Measurements from ENCODE around the gene RUNX1.

The RUNX1 gene

DNA sequence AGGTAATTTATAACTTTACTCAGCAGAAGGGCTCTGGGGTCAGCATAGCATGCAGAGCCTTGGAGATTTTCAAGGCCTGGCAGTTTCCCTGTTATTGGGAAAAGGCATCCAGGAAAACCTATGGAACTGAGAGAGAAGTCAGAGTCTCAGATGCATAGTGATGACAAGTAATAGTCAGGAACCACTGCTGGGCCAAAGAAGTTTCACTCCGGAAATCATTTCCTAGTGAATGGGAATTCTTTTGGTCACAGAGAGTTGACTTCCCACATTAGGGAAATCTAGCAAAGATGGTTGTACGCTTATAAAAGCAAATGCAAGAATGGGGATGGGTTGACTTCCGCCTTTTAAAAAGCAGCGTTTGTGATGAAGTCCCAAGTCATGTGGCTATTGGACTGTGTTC is 28.4 kb upstream of the RUNX1 start:
- no peak for DNase-seq (ENCODE audit: low read depth)
- TF ChIP-seq, protein P1, sequence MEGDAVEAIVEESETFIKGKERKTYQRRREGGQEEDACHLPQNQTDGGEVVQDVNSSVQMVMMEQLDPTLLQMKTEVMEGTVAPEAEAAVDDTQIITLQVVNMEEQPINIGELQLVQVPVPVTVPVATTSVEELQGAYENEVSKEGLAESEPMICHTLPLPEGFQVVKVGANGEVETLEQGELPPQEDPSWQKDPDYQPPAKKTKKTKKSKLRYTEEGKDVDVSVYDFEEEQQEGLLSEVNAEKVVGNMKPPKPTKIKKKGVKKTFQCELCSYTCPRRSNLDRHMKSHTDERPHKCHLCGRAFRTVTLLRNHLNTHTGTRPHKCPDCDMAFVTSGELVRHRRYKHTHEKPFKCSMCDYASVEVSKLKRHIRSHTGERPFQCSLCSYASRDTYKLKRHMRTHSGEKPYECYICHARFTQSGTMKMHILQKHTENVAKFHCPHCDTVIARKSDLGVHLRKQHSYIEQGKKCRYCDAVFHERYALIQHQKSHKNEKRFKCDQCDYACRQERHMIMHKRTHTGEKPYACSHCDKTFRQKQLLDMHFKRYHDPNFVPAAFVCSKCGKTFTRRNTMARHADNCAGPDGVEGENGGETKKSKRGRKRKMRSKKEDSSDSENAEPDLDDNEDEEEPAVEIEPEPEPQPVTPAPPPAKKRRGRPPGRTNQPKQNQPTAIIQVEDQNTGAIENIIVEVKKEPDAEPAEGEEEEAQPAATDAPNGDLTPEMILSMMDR (IDR thresholded peaks at IDR 0.05; ENCODE audit: low read depth, low read length, missing control alignments) = no peak
- H3K4me3 ChIP-seq (ENCODE audit: low read depth, low read length) = no peak overlapping the region

DNA sequence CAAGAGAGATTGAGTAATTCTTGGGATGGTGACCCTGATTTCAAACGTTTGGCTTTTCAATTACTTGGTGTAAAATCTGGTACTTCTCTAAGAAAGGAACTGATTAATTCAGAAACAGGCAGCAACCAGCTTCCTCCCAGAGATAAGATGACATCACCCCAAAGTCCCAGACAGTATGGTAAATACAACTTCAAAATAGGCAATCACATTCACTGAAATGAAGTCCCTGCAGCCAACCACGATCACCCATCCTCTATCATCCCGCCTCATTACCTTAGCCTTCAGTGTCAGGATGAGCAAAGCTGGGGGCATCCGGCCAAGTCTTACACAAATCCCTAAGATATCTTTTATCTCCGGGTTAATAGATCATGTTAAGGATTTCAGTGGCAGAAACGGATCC is 26.4 kb upstream of the RUNX1 start:
- no peak overlapping the region for H3K4me3 ChIP-seq (ENCODE audit: low read depth, low read length)
- TF ChIP-seq, protein P1 (IDR thresholded peaks at IDR 0.05; ENCODE audit: low read depth, low read length, missing control alignments) = no peak
- no peak for DNase-seq (ENCODE audit: low read depth)

DNA sequence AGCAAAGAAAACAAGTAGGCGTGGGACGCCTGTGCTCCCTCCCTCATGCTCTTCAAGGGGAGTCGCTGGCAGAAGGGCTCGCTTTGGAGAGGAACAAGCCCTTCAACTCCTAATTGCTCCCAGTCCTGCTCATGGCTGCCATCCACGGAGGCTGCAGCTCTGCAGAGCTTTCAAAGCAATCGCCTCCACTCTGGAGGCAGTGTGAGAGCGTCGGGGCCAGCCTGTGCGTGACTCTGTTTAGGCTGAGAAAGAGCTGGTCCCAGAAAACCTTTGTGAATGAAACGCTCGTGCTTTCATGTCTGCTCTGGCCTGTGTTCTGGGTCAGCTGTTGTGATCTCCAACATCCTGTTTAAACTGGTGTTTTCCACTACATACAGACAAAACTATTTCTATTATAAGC is 23.9 kb upstream of the RUNX1 start:
- no peak for DNase-seq (ENCODE audit: low read depth)
- no peak overlapping the region for H3K4me3 ChIP-seq (ENCODE audit: low read depth, low read length)
- TF ChIP-seq, protein P1 (IDR thresholded peaks at IDR 0.05; ENCODE audit: low read depth, low read length, missing control alignments) = no peak

DNA sequence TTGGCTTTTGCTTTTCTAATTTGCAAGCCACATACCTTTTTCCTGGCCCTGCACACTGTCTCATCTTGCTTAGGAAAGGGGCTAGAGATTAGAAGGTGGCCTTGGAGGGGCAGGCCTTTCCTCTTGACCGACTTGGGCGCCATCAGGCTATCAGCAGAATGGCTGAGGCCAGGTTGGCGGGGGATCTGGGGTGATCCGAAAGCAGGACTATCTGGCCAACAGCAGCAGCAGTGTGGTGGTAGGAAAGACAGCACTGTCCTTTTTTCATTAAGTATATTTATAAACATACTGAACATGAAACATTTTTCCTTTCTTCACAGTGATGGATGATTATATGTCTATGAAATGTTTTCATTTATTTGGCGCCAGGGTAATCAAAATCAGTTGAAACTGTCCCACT is 23.5 kb upstream of the RUNX1 start:
- no peak for DNase-seq (ENCODE audit: low read depth)
- H3K4me3 ChIP-seq (ENCODE audit: low read depth, low read length) = no peak overlapping the region
- TF ChIP-seq, protein P1 (IDR thresholded peaks at IDR 0.05; ENCODE audit: low read depth, low read length, missing control alignments) = no peak

DNA sequence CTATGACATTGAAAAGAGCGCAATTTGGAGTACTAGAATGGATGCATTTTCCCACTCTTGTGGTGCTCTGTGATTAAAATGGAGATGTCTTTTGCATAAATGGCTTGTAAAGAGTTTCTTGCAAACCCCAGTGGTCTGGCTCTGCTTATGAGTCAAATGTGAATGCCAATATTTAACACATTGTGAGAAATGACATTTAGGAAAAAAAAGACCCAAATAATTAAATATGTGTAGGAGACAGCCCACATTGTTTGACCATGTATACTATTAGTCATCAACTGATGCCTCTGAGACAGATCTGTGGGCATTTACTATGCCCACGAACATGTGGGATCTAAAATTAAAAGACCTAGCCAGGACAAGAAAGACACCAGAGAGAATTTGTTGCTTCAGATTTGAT is 22.2 kb upstream of the RUNX1 start:
- DNase-seq (ENCODE audit: low read depth) = no peak
- TF ChIP-seq, protein P1 (IDR thresholded peaks at IDR 0.05; ENCODE audit: low read depth, low read length, missing control alignments) = no peak
- H3K4me3 ChIP-seq (ENCODE audit: low read depth, low read length) = no peak overlapping the region

DNA sequence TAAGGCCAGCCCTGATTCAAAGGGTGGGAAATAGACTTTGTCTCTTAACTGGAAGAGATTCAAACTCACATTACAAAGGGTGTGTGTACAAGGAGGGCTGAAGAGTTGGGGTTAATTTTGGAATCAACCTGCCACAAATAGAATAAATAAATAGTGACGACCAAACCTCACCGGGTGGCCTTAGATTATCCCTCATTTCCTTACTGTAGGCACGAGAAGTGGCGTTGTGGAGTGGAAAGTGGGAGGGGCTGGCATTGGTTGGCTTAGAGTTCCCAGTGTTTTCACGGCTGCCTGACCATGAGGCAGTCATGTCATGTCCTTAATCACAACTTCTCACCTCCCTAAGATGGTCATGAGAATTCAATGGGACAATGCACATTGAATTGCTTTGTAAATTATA is 21.3 kb upstream of the RUNX1 start:
- no peak for DNase-seq (ENCODE audit: low read depth)
- no peak overlapping the region for H3K4me3 ChIP-seq (ENCODE audit: low read depth, low read length)
- TF ChIP-seq, protein P1 (IDR thresholded peaks at IDR 0.05; ENCODE audit: low read depth, low read length, missing control alignments) = no peak

DNA sequence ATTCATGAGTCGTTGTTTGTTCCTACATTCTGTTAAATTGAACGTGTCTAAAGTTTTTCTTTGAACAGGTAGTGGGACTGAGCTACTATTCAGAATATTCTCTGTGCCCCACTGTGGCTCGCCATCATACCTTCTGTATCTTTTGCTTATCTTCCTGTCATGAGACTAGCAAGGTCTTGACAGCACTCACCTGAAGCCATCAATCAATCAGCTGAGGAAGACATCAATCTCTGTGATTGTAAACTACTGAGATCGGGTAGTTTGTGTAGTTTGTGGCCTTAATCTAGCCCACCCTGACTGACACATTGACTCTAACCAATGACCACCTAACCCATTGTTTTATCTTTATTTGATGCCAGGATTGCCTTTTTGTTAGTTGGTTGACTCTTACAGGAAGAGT is 17.7 kb upstream of the RUNX1 start:
- no peak overlapping the region for H3K4me3 ChIP-seq (ENCODE audit: low read depth, low read length)
- TF ChIP-seq, protein P1 (IDR thresholded peaks at IDR 0.05; ENCODE audit: low read depth, low read length, missing control alignments) = no peak
- no peak for DNase-seq (ENCODE audit: low read depth)

Measured in GM12864 (cell line).